ENCODE results near the gene SLC4A4. TPM values are rescaled to one million over a fixed set of nuclear protein-coding genes. Genes with fewer than 3 reads are reported as not detected.

Gene SLC4A4
- total RNA-seq, 1 donor from 2014 or later: 28.5 TPM

DNA sequence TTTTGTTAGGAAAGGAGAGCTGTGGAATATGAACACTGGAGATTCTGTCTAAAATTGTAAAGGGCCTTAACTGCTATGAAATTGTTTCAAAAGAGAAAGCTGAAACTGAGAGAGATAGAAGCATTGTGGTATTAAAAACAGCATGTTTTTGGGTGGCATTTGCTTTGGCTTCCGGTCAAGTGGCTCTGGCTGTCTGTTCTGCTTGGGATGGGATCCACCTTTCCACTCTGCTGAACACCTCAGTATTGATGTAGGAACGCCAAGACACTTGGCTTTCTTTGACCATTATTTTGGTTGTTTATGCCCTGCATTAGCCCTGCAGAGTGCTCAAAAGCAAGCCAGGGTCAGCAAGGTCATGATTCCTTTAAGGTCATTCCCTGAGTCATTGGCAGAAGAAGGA is 199.7 kb downstream of the SLC4A4 start:
- H3K36me3 ChIP-seq: no peaks in the 10 kb centered on the region
- DNase-seq (no peak), ATAC-seq (no peak)
- no peaks in the 10 kb centered on the region for H3K27me3 ChIP-seq
- H3K9me3 ChIP-seq: no peaks in the 10 kb centered on the region
- intact Hi-C loops (cut with DNase I): no loop called here
- no peaks in the 10 kb centered on the region for H3K4me1 ChIP-seq
- H3K4me3 ChIP-seq: no peak overlapping the region
- TF ChIP-seq, protein P1, sequence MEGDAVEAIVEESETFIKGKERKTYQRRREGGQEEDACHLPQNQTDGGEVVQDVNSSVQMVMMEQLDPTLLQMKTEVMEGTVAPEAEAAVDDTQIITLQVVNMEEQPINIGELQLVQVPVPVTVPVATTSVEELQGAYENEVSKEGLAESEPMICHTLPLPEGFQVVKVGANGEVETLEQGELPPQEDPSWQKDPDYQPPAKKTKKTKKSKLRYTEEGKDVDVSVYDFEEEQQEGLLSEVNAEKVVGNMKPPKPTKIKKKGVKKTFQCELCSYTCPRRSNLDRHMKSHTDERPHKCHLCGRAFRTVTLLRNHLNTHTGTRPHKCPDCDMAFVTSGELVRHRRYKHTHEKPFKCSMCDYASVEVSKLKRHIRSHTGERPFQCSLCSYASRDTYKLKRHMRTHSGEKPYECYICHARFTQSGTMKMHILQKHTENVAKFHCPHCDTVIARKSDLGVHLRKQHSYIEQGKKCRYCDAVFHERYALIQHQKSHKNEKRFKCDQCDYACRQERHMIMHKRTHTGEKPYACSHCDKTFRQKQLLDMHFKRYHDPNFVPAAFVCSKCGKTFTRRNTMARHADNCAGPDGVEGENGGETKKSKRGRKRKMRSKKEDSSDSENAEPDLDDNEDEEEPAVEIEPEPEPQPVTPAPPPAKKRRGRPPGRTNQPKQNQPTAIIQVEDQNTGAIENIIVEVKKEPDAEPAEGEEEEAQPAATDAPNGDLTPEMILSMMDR (IDR thresholded peaks at IDR 0.05): no peak
- no peak overlapping the region for H3K27ac ChIP-seq

DNA sequence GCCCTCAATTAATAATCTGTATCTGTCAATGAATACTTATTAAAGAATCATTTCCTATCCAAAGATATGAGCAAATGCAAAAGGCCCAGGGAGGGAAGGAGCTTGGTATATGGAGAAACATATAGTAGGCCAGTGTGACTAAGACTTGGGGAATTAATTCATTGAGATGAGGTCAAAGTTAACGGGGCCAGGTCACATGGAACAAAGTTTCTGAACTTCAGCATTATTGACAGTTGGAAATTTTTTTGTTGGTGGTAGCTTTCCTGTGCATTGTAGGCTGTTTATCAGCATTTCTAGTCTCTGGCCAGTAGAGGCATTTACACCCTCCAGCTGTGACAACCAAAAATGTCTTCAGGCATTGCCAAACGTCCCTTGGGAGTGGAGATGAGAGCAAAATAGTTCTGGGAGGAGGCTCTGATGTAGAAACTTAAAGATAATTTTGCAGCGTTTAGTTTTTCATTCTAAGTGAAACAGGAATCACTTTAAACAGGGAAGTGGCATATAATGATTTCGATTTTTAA is 202.0 kb downstream of the SLC4A4 start:
- no peaks in the 10 kb centered on the region for H3K36me3 ChIP-seq
- DNase-seq (no peak), ATAC-seq (no peak)
- H3K4me3 ChIP-seq: no peak overlapping the region
- intact Hi-C loops (cut with DNase I): no loop called here
- TF ChIP-seq, protein P1 (IDR thresholded peaks at IDR 0.05): no peak
- no peaks in the 10 kb centered on the region for H3K4me1 ChIP-seq
- no peaks in the 10 kb centered on the region for H3K9me3 ChIP-seq
- no peak overlapping the region for H3K27ac ChIP-seq
- no peaks in the 10 kb centered on the region for H3K27me3 ChIP-seq

DNA sequence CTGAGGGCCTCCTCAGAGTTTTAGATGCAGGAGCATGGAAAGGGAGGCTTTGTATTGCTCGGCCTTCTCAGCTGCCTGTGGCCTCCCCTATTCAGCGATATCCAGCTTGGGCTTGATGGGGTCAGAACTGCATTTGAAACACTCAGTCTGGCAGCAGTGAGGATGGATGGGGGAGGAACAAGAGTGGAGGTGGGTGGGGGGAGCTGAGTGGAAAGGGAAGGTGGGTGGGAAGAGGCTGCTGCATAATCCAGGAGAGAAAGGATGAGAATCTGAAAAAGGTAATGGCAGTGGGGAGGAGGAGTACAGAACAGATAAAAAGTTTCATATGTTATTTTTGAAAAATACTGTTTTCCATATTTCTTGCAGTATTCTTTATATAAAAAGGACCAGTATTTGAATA is 202.7 kb downstream of the SLC4A4 start:
- no peak for DNase-seq
- Histone ChIP-seq H3K4me1 (no peaks in the 10 kb centered on the region), H3K27me3 (no peaks in the 10 kb centered on the region), H3K4me3 (no peak overlapping the region), H3K27ac (no peak overlapping the region), H3K9me3 (no peaks in the 10 kb centered on the region), H3K36me3 (no peaks in the 10 kb centered on the region)
- intact Hi-C loops (cut with DNase I): no loop called here
- TF ChIP-seq, protein P1 (IDR thresholded peaks at IDR 0.05): no peak
- ATAC-seq: no peak

DNA sequence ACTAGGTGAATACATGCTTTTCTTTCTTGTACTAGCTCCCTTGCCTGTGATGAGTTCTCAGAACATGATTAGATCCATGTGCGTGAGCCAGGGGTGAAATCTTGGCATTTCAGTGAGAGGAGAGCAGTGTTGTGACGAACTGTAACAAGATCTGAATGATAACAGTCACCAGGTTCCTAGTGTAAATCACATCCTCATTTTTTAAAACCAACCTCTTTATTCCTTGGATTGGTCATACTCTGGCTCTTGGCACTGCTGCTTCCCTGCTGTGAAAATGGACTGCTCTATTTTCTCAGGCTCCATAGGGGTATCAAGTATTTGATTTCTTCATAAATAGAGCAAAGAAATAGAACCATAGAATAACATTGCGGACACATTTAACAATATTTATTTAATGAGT is 206.3 kb downstream of the SLC4A4 start:
- Histone ChIP-seq H3K27me3 (no peaks in the 10 kb centered on the region), H3K4me1 (no peaks in the 10 kb centered on the region), H3K27ac (no peak overlapping the region), H3K36me3 (no peaks in the 10 kb centered on the region), H3K9me3 (no peaks in the 10 kb centered on the region), H3K4me3 (no peak overlapping the region)
- intact Hi-C loops (cut with DNase I): no loop called here
- ATAC-seq (no peak), DNase-seq (no peak)
- TF ChIP-seq, protein P1 (IDR thresholded peaks at IDR 0.05): no peak

DNA sequence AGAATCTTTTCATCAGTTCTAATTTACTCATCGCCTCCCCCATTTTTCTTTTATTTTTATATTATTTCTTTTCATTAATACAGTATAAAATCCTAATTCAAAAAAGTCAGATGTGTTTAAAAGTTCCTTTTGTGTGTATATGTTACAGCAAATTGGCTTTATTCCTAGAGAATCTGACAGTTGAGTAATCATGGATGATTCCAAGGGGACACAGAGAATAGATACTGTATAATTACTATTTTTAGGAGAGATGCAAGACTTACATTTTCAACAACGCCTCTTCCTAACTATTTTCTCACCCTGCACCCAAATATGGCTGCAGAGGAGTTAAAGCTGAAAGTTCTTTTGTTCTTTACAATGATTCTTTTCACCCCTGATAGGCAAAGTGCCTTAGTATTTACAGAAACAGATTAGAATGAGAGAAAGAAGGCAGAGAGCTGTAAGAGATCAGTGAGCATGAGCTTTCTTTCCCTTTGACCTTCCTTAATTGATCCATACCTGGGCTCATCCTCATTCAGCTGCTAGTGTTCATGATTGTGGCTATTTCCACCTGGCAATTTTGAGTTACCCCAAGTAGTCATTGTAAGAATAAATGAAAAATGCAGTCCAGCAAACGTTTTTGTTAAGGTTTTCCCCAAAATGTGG is 210.8 kb downstream of the SLC4A4 start:
- DNase-seq (no peak), ATAC-seq (no peak)
- H3K36me3 ChIP-seq: no peaks in the 10 kb centered on the region
- TF ChIP-seq, protein P1 (IDR thresholded peaks at IDR 0.05): no peak
- H3K4me1 ChIP-seq: no peaks in the 10 kb centered on the region
- H3K4me3 ChIP-seq: no peak overlapping the region
- H3K27me3 ChIP-seq: no peaks in the 10 kb centered on the region
- H3K27ac ChIP-seq: no peak overlapping the region
- intact Hi-C loops (cut with DNase I): no loop called here
- no peaks in the 10 kb centered on the region for H3K9me3 ChIP-seq
